ENCODE measurements around the gene THSD7B. TPM values are rescaled to one million over a fixed set of nuclear protein-coding genes. Genes with fewer than 3 reads are reported as not detected.

THSD7B gene
- total and polyA plus RNA-seq, 2 experiments from 2014 or later: 0.86 to 3.8 TPM

- ATAC-seq: no peak
- Histone ChIP-seq H3K9me2 (ENCODE audit: insufficient read depth) (no peaks in the 10 kb centered on the region), H3K79me2 (replicated peaks; ENCODE audit: insufficient read depth) (no peaks in the 10 kb centered on the region), H3K27me3 (ENCODE audit: insufficient read depth) (no peaks in the 10 kb centered on the region), H3K27ac (ENCODE audit: low read depth) (no peak overlapping the region), H4K20me1 (replicated peaks; ENCODE audit: insufficient read depth) (no peaks in the 10 kb centered on the region), H3K4me2 (no peak overlapping the region), H2AFZ (no peak overlapping the region), H3F3A (replicated peaks; ENCODE audit: low read depth) (no peaks in the 10 kb centered on the region), H3K4me1 (ENCODE audit: insufficient read depth) (peaks cover 4% of the 10 kb centered on the region; the same call in 1 of the 2 replicates), H3K4me3 (no peak overlapping the region), H3K36me3 (ENCODE audit: insufficient read depth) (no peaks in the 10 kb centered on the region)
- no peak overlapping the region for H3K4me3 Mint-ChIP-seq
- no peak for TF ChIP-seq JUNB (IDR thresholded peaks at IDR 0.05; ENCODE audit: unreplicated experiment)
- TF ChIP-seq NANOG (IDR thresholded peaks at IDR 0.05; ENCODE audit: borderline replicate concordance): no peak
- TF ChIP-seq STAT1 (IDR thresholded peaks at IDR 0.05; ENCODE audit: unreplicated experiment): no peak
- TF ChIP-seq, protein P1, sequence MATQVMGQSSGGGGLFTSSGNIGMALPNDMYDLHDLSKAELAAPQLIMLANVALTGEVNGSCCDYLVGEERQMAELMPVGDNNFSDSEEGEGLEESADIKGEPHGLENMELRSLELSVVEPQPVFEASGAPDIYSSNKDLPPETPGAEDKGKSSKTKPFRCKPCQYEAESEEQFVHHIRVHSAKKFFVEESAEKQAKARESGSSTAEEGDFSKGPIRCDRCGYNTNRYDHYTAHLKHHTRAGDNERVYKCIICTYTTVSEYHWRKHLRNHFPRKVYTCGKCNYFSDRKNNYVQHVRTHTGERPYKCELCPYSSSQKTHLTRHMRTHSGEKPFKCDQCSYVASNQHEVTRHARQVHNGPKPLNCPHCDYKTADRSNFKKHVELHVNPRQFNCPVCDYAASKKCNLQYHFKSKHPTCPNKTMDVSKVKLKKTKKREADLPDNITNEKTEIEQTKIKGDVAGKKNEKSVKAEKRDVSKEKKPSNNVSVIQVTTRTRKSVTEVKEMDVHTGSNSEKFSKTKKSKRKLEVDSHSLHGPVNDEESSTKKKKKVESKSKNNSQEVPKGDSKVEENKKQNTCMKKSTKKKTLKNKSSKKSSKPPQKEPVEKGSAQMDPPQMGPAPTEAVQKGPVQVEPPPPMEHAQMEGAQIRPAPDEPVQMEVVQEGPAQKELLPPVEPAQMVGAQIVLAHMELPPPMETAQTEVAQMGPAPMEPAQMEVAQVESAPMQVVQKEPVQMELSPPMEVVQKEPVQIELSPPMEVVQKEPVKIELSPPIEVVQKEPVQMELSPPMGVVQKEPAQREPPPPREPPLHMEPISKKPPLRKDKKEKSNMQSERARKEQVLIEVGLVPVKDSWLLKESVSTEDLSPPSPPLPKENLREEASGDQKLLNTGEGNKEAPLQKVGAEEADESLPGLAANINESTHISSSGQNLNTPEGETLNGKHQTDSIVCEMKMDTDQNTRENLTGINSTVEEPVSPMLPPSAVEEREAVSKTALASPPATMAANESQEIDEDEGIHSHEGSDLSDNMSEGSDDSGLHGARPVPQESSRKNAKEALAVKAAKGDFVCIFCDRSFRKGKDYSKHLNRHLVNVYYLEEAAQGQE (IDR thresholded peaks at IDR 0.05; ENCODE audit: unreplicated experiment): no peak
- TF ChIP-seq POLR2AphosphoS5 (IDR thresholded peaks at IDR 0.05; ENCODE audit: low read depth): no peak
- TF ChIP-seq ETS1 (IDR thresholded peaks at IDR 0.05): no peak
- TF ChIP-seq, protein P2, sequence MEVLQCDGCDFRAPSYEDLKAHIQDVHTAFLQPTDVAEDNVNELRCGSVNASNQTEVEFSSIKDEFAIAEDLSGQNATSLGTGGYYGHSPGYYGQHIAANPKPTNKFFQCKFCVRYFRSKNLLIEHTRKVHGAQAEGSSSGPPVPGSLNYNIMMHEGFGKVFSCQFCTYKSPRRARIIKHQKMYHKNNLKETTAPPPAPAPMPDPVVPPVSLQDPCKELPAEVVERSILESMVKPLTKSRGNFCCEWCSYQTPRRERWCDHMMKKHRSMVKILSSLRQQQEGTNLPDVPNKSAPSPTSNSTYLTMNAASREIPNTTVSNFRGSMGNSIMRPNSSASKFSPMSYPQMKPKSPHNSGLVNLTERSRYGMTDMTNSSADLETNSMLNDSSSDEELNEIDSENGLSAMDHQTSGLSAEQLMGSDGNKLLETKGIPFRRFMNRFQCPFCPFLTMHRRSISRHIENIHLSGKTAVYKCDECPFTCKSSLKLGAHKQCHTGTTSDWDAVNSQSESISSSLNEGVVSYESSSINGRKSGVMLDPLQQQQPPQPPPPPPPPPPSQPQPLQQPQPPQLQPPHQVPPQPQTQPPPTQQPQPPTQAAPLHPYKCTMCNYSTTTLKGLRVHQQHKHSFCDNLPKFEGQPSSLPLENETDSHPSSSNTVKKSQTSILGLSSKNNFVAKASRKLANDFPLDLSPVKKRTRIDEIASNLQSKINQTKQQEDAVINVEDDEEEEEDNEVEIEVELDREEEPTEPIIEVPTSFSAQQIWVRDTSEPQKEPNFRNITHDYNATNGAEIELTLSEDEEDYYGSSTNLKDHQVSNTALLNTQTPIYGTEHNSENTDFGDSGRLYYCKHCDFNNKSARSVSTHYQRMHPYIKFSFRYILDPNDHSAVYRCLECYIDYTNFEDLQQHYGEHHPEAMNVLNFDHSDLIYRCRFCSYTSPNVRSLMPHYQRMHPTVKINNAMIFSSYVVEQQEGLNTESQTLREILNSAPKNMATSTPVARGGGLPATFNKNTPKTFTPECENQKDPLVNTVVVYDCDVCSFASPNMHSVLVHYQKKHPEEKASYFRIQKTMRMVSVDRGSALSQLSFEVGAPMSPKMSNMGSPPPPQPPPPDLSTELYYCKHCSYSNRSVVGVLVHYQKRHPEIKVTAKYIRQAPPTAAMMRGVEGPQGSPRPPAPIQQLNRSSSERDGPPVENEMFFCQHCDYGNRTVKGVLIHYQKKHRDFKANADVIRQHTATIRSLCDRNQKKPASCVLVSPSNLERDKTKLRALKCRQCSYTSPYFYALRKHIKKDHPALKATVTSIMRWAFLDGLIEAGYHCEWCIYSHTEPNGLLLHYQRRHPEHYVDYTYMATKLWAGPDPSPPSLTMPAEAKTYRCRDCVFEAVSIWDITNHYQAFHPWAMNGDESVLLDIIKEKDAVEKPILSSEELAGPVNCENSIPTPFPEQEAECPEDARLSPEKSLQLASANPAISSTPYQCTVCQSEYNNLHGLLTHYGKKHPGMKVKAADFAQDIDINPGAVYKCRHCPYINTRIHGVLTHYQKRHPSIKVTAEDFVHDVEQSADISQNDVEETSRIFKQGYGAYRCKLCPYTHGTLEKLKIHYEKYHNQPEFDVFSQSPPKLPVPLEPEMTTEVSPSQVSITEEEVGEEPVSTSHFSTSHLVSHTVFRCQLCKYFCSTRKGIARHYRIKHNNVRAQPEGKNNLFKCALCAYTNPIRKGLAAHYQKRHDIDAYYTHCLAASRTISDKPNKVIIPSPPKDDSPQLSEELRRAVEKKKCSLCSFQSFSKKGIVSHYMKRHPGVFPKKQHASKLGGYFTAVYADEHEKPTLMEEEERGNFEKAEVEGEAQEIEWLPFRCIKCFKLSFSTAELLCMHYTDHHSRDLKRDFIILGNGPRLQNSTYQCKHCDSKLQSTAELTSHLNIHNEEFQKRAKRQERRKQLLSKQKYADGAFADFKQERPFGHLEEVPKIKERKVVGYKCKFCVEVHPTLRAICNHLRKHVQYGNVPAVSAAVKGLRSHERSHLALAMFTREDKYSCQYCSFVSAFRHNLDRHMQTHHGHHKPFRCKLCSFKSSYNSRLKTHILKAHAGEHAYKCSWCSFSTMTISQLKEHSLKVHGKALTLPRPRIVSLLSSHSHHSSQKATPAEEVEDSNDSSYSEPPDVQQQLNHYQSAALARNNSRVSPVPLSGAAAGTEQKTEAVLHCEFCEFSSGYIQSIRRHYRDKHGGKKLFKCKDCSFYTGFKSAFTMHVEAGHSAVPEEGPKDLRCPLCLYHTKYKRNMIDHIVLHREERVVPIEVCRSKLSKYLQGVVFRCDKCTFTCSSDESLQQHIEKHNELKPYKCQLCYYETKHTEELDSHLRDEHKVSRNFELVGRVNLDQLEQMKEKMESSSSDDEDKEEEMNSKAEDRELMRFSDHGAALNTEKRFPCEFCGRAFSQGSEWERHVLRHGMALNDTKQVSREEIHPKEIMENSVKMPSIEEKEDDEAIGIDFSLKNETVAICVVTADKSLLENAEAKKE (CRISPR knock-in tag; IDR thresholded peaks at IDR 0.05): no peak
- no peak for TF ChIP-seq ZNF331 (CRISPR knock-in tag; IDR thresholded peaks at IDR 0.05; ENCODE audit: low read depth)
- no peak for TF ChIP-seq ZNF114 (CRISPR knock-in tag; IDR thresholded peaks at IDR 0.05)
- no peak for TF ChIP-seq CREB1 (CRISPR knock-in tag; IDR thresholded peaks at IDR 0.05; ENCODE audit: low read depth)
- no peak for TF ChIP-seq EZH2phosphoT487 (IDR thresholded peaks at IDR 0.05; ENCODE audit: unreplicated experiment)
- no peak for TF ChIP-seq CTCF (conservative IDR thresholded peaks at IDR 0.05; ENCODE audit: low read depth in 2 of 2)
- TF ChIP-seq EZH2 (IDR thresholded peaks at IDR 0.05; ENCODE audit: low read depth, unreplicated experiment): no peak
- H3K4me1 Mint-ChIP-seq: peaks cover 9% of the 10 kb centered on the region; the same call in 2 of the 3 replicates
- H3K36me3 Mint-ChIP-seq (ENCODE audit: low read depth): no peaks in the 10 kb centered on the region
- no peak for DNase-seq (ENCODE audit: low spot score)
- H3K27ac Mint-ChIP-seq: no peak overlapping the region
- no peaks in the 10 kb centered on the region for H3K27me3 Mint-ChIP-seq (ENCODE audit: insufficient read depth, low read depth, poor library complexity)
- no peaks in the 10 kb centered on the region for H3K9me3 Mint-ChIP-seq
Observed at GRCh38 chr2:137291836-137292570, 526.7 kb downstream of the THSD7B start.
